CD4-positive, alpha-beta memory T cell (primary cell): ENCODE measurements around the gene RET. TPM values are rescaled to one million over a fixed set of nuclear protein-coding genes. Genes with fewer than 3 reads are reported as not detected.
A peak's percentile ranks its signal among the peaks of the same experiment; 100 is the strongest.

ENCODE experiments used
- CTCF ChIA-PET: fragments of 350-600 bp; sonication (Branson Sonifier 250); formaldehyde crosslinking; loops from one replicate; lab custom pipeline; 2021; ENCODE audit warnings: inconsistent platforms; ENCODE audit not compliant: partially characterized antibody; lab: Charles Lee
- POLR2A ChIA-PET: fragments of 350-600 bp; sonication (Branson Sonifier 250); formaldehyde crosslinking; loops from one replicate; lab custom pipeline; 2021; ENCODE audit not compliant: partially characterized antibody; lab: Charles Lee
- DNase-seq, 5 donors: peaks; one replicate each; pipeline versions ENCODE4 v3.0.0 to v3.0.0-alpha.2; 2020 to 2022; ENCODE audit warnings: mixed read lengths in 1 of 5
- H3K27ac ChIP-seq: one replicate; pipeline ENCODE4 v1.7.0; 2013; ENCODE audit warnings: low read depth, low read length
- H3K27me3 ChIP-seq: 2 replicates; pipeline ENCODE4 v1.7.0; 2013; ENCODE audit warnings: mild to moderate bottlenecking, low read length, moderate library complexity; ENCODE audit not compliant: insufficient read depth
- H3K36me3 ChIP-seq: 2 replicates; pipeline ENCODE4 v1.7.0; 2013; ENCODE audit warnings: mild to moderate bottlenecking, low read length, moderate library complexity; ENCODE audit not compliant: insufficient read depth
- H3K4me1 ChIP-seq: 2 replicates; pipeline ENCODE4 v1.7.0; 2013; ENCODE audit warnings: mild to moderate bottlenecking, low read length, moderate library complexity; ENCODE audit not compliant: insufficient read depth
- H3K4me3 ChIP-seq, 2 donors: one replicate each; pipeline ENCODE4 v1.7.0; 2013; ENCODE audit warnings: low read length in 2 of 2, mild to moderate bottlenecking in 1 of 2
- H3K9me3 ChIP-seq, 2 donors: one replicate each; pipeline ENCODE4 v1.7.0; 2013; ENCODE audit warnings: low read length in 2 of 2, control low read depth in 1 of 2; ENCODE audit not compliant: control insufficient read depth in 1 of 2
- H3K27ac Mint-ChIP-seq, 7 donors: one replicate each; pipeline ENCODE4 v1.8.0; 2020 to 2021; ENCODE audit warnings: mixed read lengths in 7 of 7, mild to moderate bottlenecking in 6 of 7, inconsistent platforms in 3 of 7, moderate library complexity in 3 of 7
- H3K27me3 Mint-ChIP-seq, 2 donors: one replicate each; pipeline ENCODE4 v1.8.0; 2020 to 2021; ENCODE audit warnings: mixed read lengths in 2 of 2
- H3K36me3 Mint-ChIP-seq, 2 donors: one replicate each; pipeline ENCODE4 v1.8.0; 2020 to 2021; ENCODE audit warnings: mixed read lengths in 2 of 2, inconsistent platforms in 1 of 2, mild to moderate bottlenecking in 1 of 2
- H3K4me1 Mint-ChIP-seq, 4 donors: one replicate each; pipeline ENCODE4 v1.8.0; 2020 to 2021; ENCODE audit warnings: mixed read lengths in 4 of 4, mild to moderate bottlenecking in 1 of 4
- H3K4me3 Mint-ChIP-seq, 8 donors: one replicate each; pipeline ENCODE4 v1.8.0; 2020 to 2021; ENCODE audit warnings: mixed read lengths in 8 of 8, mild to moderate bottlenecking in 7 of 8, moderate library complexity in 6 of 8, inconsistent platforms in 3 of 8
- H3K9me3 Mint-ChIP-seq, 8 donors: one replicate each; pipeline ENCODE4 v1.8.0; 2020 to 2021; ENCODE audit warnings: mixed read lengths in 8 of 8, mild to moderate bottlenecking in 5 of 8, inconsistent platforms in 3 of 8, moderate library complexity in 1 of 8
- intact Hi-C: fragments of 100-400 bp; cut with micrococcal nuclease; formaldehyde crosslinking; loops from one replicate; pipeline ENCODE4 v1.15.1; 2023
- polyA plus RNA-seq, 2 donors: library from polyadenylated mRNA; unstranded; fragments of 300-500 nt; fragmentation: Illumina TruSeq; gene quantifications; one replicate each; pipeline ENCODE4 v1.2.3, GENCODE V29; 2021
- total RNA-seq, 2 experiments: library from RNA; stranded (reverse); gene quantifications; one replicate each; pipeline ENCODE4 v1.2.3, GENCODE V29; 2021

The RET gene
- total and polyA plus RNA-seq, 4 experiments from 2014 or later = not detected

- Mint-ChIP-seq H3K4me1 (peaks cover 5 to 13% (median 7%) of the 10 kb centered on the region in 4 donors), H3K36me3 (no peaks in the 10 kb centered on the region), H3K27me3 (peaks cover 13 to 17% of the 10 kb centered on the region in 2 donors), H3K9me3 (no peaks in the 10 kb centered on the region), H3K27ac (no peak overlapping the region), H3K4me3 (peak overlapping the region; percentile 70 to 84 (median 80))
- ChIA-PET CTCF (interaction anchor here (1.0 to 2.1 kb wide), 3 partner anchors 10 to 927 kb away, joined by 3 to 14 read pairs (median 4); no protein-coding TSS in a partner anchor), POLR2A (interaction anchor here (1.1 to 1.8 kb wide), 2 partner anchors 16 to 33 kb away, joined by 3 to 6 read pairs; partner anchors contain the start of gene CSGALNACT2)
- Histone ChIP-seq H3K36me3 (no peaks in the 10 kb centered on the region), H3K9me3 (no peaks in the 10 kb centered on the region), H3K4me1 (peaks cover 15% of the 10 kb centered on the region), H3K27ac (peak overlapping the region; percentile 19), H3K27me3 (no peaks in the 10 kb centered on the region), H3K4me3 (peak overlapping the region; percentile 76 to 77)
- intact Hi-C loops = loop anchor here (1.0 kb wide), 1 partner anchor 357 kb away; no protein-coding TSS in a partner anchor
- peak; percentile 69 to 79 (median 71) for DNase-seq
These were observed 28.5 kb downstream of the RET start for GRCh38 chr10:43105102-43105955.

DNA sequence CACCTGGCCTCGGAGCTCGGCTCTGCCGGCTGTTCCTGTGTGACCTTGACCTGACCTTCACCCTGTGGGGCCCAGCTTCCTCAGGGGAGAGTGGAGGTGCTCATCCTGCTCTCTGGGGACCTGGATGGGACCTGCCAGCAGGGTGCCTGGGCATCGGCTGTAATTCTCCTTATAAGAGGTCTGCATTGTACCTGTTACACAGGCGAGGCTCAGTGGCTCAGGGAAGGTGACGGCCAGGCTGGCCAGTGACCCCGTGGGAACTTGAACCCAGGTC lies 29.0 kb downstream of the RET start:
- intact Hi-C loops = loop anchor here (1.0 kb wide), 1 partner anchor 356 kb away; no protein-coding TSS in a partner anchor
- Mint-ChIP-seq H3K4me1 (peaks cover 5 to 13% (median 7%) of the 10 kb centered on the region in 4 donors), H3K36me3 (no peaks in the 10 kb centered on the region), H3K27ac (no peak overlapping the region), H3K9me3 (no peaks in the 10 kb centered on the region), H3K4me3 (peak overlapping the region in 3 of 8 donors; percentile 26 to 79 (median 64)), H3K27me3 (peaks cover 13 to 17% of the 10 kb centered on the region in 2 donors)
- POLR2A ChIA-PET = interaction anchor here (1.8 kb wide), 1 partner anchor 32 kb away, joined by 6 read pairs; the partner anchor contains the start of gene CSGALNACT2
- peak in 1 of 5 donors; percentile 55 for DNase-seq
- peaks cover 15% of the 10 kb centered on the region for H3K4me1 ChIP-seq
- no peak overlapping the region for H3K4me3 ChIP-seq
- no peaks in the 10 kb centered on the region for H3K36me3 ChIP-seq
- H3K27ac ChIP-seq = no peak overlapping the region
- CTCF ChIA-PET = interaction anchor here (1.6 to 2.1 kb wide), 2 partner anchors 9 to 352 kb away, joined by 3 to 14 read pairs; no protein-coding TSS in a partner anchor
- no peaks in the 10 kb centered on the region for H3K27me3 ChIP-seq
- no peaks in the 10 kb centered on the region for H3K9me3 ChIP-seq

GRCh38 chr10:43106256-43107091 lies 29.6 kb downstream of the RET start:
- H3K9me3 ChIP-seq = no peaks in the 10 kb centered on the region
- POLR2A ChIA-PET = interaction anchor here (1.8 kb wide), 1 partner anchor 31 kb away, joined by 6 read pairs; the partner anchor contains the start of gene CSGALNACT2
- peaks cover 5 to 13% (median 7%) of the 10 kb centered on the region in 4 donors for H3K4me1 Mint-ChIP-seq
- no peaks in the 10 kb centered on the region for H3K27me3 ChIP-seq
- DNase-seq = no peak
- H3K4me1 ChIP-seq = peaks cover 15% of the 10 kb centered on the region
- no peaks in the 10 kb centered on the region for H3K36me3 ChIP-seq
- peaks cover 13 to 16% of the 10 kb centered on the region in 2 donors for H3K27me3 Mint-ChIP-seq
- H3K27ac Mint-ChIP-seq = peak overlapping the region in 2 of 7 donors; percentile 12 to 18
- peak overlapping the region in 5 of 8 donors; percentile 12 to 64 (median 50) for H3K4me3 Mint-ChIP-seq
- intact Hi-C loops = no loop called here
- H3K27ac ChIP-seq = no peak overlapping the region
- H3K9me3 Mint-ChIP-seq = no peaks in the 10 kb centered on the region
- H3K36me3 Mint-ChIP-seq = no peaks in the 10 kb centered on the region
- H3K4me3 ChIP-seq = no peak overlapping the region
- CTCF ChIA-PET = interaction anchor here (2.1 kb wide), 1 partner anchor 353 kb away, joined by 14 read pairs; no protein-coding TSS in a partner anchor

GRCh38 chr10:43108951-43109350 lies 32.1 kb downstream of the RET start:
- Mint-ChIP-seq H3K36me3 (no peaks in the 10 kb centered on the region), H3K27me3 (peaks cover 0 to 2% of the 10 kb centered on the region in 2 donors), H3K27ac (no peak overlapping the region), H3K4me3 (no peak overlapping the region), H3K9me3 (no peaks in the 10 kb centered on the region), H3K4me1 (peaks cover 2 to 6% (median 4%) of the 10 kb centered on the region in 4 donors)
- H3K36me3 ChIP-seq = no peaks in the 10 kb centered on the region
- no peaks in the 10 kb centered on the region for H3K9me3 ChIP-seq
- CTCF ChIA-PET = no interaction called here
- H3K27ac ChIP-seq = no peak overlapping the region
- no peak overlapping the region for H3K4me3 ChIP-seq
- no peak for DNase-seq
- POLR2A ChIA-PET = no interaction called here
- peaks cover 15% of the 10 kb centered on the region for H3K4me1 ChIP-seq
- H3K27me3 ChIP-seq = no peaks in the 10 kb centered on the region
- intact Hi-C loops = no loop called here

GRCh38 chr10:43109671-43110249 lies 32.9 kb downstream of the RET start:
- no peak for DNase-seq
- Histone ChIP-seq H3K36me3 (no peaks in the 10 kb centered on the region), H3K9me3 (no peaks in the 10 kb centered on the region), H3K4me1 (peaks cover 11% of the 10 kb centered on the region), H3K27me3 (no peaks in the 10 kb centered on the region), H3K27ac (no peak overlapping the region), H3K4me3 (no peak overlapping the region)
- H3K9me3 Mint-ChIP-seq = no peaks in the 10 kb centered on the region
- peaks cover 0 to 1% of the 10 kb centered on the region in 2 donors for H3K27me3 Mint-ChIP-seq
- POLR2A ChIA-PET = no interaction called here
- peaks cover 1 to 6% (median 4%) of the 10 kb centered on the region in 4 donors for H3K4me1 Mint-ChIP-seq
- CTCF ChIA-PET = no interaction called here
- no peaks in the 10 kb centered on the region for H3K36me3 Mint-ChIP-seq
- intact Hi-C loops = no loop called here
- H3K27ac Mint-ChIP-seq = peak overlapping the region in 1 of 7 donors; percentile 86
- H3K4me3 Mint-ChIP-seq = no peak overlapping the region

DNA sequence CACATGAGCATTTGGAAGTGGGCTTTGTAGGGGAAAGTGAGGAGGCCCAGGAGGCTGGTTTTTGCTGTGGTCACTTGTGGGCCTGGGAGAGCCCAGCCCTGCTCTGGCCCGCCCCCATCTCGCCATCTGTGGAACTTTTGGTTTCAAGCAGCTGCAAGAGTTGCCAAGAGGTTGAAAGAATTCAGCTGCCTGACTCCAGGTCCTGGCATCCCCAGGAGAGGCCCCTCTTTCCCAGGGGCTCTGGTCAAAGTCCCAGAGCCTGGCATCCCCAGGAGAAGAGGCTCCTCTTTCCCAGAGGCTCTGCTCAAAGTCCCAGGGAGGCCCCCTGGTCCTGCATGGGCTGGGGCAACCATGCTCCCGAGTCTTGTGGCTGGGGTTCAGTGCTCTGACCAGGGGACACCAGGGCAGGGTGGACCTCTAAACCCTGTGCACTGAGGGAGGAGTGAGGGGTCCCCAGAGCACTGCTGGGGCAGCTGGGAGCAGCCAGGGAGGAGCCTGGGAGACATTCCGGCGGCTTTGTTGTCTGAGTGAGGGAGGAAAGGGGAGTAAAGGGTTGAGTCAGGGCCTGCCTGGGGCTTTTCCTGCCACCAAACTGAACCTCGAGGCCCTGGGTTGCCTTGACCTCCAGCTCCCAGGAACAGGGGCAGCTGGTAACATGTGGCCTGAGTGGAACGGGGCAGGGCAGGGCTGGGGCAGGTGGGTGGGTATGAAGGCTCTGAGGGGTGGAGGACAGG lies 33.6 kb downstream of the RET start:
- H3K4me3 Mint-ChIP-seq = no peak overlapping the region
- peaks cover 5% of the 10 kb centered on the region for H3K4me1 ChIP-seq
- CTCF ChIA-PET = no interaction called here

More for the DNA sequence above, 33.6 kb downstream of the RET start:
- no peak overlapping the region for H3K4me3 ChIP-seq
- Mint-ChIP-seq H3K36me3 (no peaks in the 10 kb centered on the region), H3K27ac (no peak overlapping the region), H3K4me1 (peaks cover 0 to 6% (median 2%) of the 10 kb centered on the region in 4 donors), H3K9me3 (no peaks in the 10 kb centered on the region), H3K27me3 (no peaks in the 10 kb centered on the region)
- no peak overlapping the region for H3K27ac ChIP-seq
- POLR2A ChIA-PET = no interaction called here
- intact Hi-C loops = no loop called here
- H3K36me3 ChIP-seq = no peaks in the 10 kb centered on the region
- no peaks in the 10 kb centered on the region for H3K9me3 ChIP-seq
- H3K27me3 ChIP-seq = no peaks in the 10 kb centered on the region
- DNase-seq = no peak
